HG03469 (cell line): ENCODE results near the gene LMNA.

ENCODE experiments used
- ATAC-seq: cut with Tn5 transposase; IDR thresholded peaks from one replicate; pipeline ENCODE4 v1.9.1; 2021; ENCODE audit warnings: mild to moderate bottlenecking, moderate library complexity, moderate number of reproducible peaks; ENCODE audit not compliant: unreplicated experiment

Gene LMNA

GRCh38 chr1:156081917-156082308, 32.6 kb upstream of the LMNA start:
- no peak for ATAC-seq

GRCh38 chr1:156082309-156083091, 32.0 kb upstream of the LMNA start, which contains the start of gene MEX3A:
MEX3A (minus strand) TSS chr1:156082465; CDS start chr1:156081998, 467 bp downstream.
- ATAC-seq, result no peak

DNA sequence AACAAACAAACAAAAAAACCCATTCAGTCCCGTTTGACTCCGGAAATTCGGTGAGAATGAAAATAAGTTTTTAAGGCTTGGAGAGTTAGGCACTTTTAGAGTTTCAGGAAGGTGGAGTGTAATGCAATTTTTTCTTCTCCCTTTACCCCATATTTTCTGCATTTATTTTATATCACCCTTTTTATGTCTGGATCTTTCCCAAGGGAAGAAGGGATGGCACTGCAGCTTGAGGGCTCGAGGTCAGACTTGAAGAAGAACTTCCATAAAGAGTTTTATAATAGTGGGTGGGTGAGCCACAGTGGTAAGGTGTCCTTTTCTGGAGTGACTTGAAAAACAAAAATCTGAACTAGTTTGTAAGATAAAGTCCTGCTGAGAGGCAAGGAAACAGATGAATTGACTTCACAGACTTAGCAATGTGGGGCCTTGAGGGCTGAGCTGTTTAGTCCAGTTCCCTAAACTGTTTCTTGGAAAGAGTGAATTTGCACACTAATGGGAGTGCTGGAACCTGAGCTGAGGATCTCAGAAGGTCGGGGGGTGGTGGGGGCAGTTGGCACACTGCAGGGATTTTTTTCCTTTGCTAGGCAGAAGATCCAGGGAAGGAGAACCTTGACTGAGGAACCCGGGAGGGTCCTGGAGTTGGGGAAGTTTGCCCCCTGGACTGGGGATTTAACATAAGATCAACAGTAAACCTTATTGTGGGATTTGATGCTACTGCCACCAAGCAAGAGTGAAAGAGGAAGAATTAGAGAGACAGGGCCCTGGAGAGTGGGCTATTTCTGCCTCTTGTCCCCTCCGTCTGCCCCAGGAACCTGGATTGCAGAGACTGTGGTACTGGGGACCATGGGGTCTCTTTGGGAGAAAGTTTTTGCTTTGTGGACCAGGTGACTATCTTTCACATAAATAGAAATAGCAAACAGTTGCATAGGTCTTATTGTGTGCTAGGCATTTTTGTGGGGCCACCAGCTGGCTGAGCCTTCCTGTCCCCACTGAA, 30.4 kb upstream of the LMNA start:
- ATAC-seq, result no peak

DNA sequence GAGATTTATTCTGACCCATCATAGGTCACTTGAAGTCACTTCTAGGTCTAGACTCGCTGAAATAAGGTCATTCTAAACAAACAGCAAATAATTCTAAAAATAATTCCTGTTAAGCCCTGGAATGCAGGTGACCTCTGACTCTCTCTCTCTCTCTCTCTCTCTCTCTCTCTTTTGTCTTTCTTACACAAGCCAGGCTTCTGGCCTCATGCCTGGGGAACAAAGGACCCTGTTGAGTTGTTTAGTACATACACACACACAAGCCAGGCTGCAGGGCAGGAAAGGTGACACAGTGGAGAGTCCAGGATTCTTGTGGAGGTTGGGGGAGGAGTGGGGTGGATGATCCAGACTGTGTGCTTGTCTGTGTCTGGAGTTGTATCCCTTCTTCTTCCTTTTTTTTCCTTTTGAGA, 28.3 kb upstream of the LMNA start:
- ATAC-seq, result no peak

DNA sequence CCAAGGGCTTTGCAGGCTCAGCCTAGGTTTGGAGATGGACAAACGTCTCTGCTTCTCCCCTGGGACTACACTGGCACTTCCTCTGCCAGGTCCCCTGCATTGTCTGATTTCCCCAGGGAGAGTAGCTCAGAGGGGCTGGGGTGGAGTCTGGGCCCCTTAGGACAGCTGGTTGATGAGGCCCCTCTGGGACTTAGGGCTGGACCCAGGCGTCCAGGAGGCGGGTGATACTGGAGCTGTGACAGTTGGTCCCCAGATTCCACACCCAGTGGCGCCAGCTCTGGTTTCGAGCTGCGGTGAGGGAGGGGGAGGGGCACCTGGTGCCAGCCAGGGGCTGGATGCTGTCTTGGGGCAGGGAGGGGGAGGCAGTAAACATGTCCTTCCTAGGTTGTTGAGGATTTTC, 24.8 kb upstream of the LMNA start:
- no peak for ATAC-seq

DNA sequence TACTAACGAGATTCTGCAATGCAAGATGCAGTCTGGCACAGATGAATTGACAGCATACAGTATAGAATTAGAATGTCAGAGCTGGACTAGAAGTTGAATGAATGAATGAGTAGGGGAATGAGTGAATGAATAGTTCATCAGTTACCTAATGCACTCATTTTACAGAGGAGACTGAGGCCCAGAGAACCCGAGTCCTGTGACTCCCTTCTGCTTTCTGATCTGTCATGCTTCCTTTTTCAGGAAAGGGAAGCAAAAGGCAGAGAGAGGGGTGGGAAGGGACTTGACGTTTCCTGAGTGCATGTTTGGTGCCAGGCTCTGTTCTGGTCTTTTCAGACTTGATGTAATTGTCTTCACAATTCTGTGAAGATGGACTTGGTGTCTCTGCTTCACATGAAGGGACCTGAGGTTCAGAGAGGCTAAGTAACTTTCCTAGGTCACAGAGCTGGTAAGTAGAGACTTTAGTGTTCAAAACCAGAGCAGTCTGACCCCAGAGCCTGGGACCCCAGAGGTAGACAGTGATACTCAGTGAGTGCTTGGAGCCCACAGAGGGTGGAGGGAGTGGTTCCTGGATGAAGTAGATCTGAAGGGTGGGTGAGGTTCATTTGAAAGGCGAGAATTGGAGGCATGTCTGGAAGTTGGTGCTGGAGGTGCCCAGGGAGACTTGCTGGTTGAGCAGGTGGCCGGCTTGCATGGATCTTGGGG, 24.2 kb upstream of the LMNA start:
- ATAC-seq, result no peak

DNA sequence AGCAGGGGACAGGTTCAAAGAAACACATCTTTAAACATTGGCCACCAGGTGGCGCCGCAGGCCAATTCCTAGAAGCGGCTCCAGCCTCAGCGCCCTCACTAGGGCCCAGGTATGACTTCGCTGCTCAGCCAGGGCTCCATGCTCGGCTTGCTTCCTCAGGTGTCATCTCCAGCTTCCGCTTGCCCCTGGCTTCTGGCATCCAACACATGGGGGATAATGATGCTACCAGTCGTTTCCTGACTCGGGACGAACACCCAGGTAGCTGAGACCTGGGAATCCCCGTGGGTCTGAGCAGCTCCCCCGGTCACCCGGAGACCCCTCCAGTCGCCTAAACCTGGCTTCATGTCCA, 23.7 kb upstream of the LMNA start:
- no peak for ATAC-seq

- no peak for ATAC-seq
Measured at GRCh38 chr1:156091610-156092009, 22.9 kb upstream of the LMNA start.

GRCh38 chr1:156095906-156096508, 18.5 kb upstream of the LMNA start:
- ATAC-seq, result no peak

- peak; percentile 55 for ATAC-seq
Measured at GRCh38 chr1:156096640-156097391, 17.7 kb upstream of the LMNA start.

DNA sequence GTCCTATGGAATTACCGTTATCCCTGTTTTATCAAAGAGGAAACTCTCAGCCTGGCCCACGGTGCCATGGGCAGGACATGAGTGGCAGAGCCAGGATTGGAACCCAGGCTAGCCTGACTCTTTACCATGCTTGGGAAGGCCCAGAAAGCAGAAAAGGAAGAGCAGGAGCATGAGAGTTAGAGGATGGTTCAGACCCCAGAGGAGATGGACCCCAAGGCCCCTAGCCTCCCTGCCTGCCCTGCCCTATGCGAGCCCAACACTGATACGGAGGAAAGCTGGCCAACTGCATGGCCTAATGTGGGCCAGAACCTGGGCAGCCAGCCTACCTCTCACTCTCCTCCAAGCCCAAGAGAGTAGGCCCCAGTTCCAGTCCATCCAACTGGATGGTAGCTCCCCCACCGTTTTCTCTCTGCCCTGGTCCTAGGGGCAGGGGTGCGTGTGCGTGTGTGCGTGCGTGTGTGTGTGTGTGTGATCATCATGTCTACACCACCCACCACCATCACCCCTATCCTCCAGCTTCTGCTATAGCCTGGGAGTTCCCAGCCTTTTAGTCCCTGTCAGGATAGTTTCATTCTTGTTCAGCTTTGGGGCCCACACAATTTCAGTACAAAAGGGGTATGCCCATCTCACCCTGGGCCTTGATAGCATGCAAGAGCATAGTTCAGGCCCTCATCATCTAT, 16.9 kb upstream of the LMNA start:
- no peak for ATAC-seq

- no peak for ATAC-seq
Measured at GRCh38 chr1:156098784-156099183, 15.7 kb upstream of the LMNA start.

DNA sequence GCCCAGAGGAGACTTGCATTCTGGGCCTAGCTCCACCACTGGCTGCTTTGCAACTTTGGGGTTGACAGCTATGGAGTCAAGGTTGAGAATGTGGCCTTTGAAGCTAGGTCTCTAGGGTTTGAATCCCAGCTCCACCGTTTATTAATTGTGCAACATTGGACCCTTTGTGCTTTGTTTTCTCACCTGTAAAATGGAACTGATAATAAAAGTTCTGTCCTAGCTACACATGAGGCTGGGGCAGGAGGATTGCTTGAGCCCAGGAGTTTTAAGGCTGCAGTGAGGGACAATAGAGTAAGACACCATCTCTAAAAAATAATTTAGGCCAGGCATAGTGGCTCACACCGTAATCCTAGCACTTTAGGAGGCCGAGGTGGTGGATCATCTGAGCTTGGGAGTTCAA, 15.2 kb upstream of the LMNA start:
- no peak for ATAC-seq

DNA sequence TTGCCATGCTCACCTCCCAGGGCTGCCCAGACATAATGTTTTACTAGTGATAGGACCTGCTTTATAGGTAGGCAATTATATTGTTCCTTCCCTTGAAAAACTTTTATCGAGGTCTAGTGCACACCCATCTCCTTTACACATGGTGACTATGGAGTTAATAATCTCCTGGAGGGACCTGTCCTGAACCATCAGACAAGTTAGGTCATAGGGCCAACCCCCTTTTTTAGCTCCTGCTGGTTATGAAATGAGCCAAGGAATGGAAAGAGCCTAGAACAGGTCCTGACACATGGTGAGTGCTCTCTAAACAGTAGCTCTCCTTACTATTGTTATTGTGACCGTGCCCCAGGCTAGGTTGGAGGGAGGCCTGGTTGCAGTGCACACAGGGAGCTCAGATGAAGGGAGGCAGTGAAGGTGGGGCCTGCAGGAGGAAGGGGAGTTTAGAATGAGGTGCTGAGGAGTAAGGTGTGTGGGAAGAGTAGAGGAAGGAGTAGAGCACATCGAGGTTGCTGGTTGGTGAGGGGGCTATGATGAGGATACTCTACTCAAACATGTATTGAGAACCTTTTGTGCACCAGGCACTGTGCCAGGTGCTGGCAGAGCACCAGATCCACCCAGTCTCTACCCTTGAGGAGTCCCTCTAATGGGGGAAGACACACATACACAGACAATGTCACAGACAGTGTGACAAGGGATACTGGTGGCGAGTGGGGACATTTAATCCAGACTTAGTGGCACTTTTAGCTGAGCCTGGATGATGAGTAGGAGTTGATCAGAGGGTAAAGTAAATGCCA, 14.1 kb upstream of the LMNA start:
- ATAC-seq, result no peak

DNA sequence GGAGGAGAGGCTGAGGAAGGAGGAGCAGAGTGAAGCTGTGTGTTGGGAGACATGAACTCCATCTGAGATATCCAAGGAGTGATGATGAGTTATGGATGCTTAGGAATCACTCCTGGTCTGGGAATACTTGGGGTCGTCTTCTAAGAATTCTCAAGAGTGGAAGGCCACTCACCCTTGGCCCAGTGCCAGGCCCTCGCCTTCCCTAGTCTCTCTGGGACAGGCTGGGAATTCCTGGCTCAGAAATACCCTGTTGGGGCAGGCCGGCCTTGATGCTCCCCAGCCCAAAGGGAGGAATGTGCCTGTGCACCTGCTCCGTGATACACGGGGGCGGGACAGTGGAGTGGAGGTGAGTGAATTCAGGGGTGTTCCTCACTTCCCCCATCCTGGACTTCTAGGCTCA, 12.6 kb upstream of the LMNA start:
- ATAC-seq, result no peak

DNA sequence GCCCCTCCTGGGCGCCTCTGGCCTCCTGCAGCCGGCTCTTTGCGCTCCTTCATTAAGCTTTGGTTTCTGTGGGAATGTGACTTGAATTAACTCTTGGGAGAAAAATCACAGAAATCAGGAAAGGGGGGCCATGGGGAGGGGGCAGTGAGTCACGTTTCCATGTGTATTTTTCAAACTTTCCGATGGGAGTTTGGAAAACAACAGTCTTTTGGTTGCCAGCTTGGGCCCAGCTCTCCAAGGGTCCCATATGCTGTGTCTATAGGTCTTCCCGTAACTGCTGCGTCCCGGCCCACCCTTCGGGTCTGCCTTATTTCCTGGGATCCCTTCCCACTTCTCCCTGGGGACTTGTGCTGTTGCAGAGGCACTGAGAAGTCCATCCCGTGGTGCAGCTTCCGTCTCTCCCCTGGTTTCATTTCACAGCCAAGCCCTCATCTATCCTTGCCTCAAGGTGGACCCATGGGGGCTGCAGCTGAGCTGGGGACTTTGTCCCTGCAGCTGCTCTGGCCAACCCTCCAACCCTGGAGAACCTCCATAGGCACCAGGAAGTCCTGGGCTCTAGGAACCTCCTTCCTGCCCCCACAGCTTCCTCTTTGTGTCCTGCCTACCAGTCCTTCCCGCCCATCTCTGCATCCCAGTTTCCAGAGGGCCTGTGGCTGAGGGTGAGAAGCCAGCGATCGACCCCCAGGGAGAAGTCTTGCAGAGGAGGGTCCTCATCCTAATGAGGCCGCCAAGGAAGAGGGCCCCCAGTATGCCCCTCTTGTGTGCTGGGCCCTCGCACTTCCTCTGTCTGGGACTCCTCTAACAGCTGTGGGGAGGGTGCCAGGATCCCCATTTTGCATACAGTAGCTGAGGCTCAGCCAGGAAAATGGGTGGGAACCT, 11.6 kb upstream of the LMNA start:
- no peak for ATAC-seq

DNA sequence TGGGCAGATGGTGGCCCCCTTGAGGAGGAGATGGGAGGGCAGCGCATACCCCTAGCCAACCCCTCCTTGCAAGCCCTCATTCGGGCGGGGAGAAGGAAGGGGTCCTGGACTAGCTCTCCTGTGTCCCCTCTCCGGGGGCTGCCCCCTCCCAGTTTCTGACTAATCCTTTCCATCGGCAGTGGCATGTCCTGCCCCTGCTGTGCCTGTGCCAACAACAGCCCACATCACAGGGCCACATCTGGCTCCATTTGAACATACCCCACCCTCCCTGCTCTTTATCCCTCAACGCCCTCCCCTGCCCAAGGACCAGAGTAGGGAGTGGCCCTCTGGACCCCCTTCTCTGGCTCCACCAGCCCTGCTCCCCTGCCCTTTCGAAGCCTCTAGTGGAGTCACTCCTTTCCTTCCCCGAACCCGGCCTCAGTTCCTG, 11.0 kb upstream of the LMNA start:
- no peak for ATAC-seq
